Testis (tissue), 2 donors: ENCODE data around the gene SCAMP2.

ENCODE experiments used
- POLR2A ChIP-seq: fragments of 450-650 bp; IDR thresholded peaks from one replicate; pipeline ENCODE4 v1.6.1; 2017; ENCODE audit warnings: antibody characterized with exemption, mild to moderate bottlenecking, moderate library complexity
- TF ChIP-seq, protein P1 (sequence below), 3 experiments: fragments of 450-650 bp in 2 of 3; fragments of 200-600 bp in 1 of 3; sonication (generic) in 1 of 3; IDR thresholded peaks; one replicate each; pipeline ENCODE4 v1.5.1; 2016 to 2019; ENCODE audit warnings: antibody characterized with exemption in 3 of 3, mild to moderate bottlenecking in 2 of 3, moderate library complexity in 1 of 3

DNA sequence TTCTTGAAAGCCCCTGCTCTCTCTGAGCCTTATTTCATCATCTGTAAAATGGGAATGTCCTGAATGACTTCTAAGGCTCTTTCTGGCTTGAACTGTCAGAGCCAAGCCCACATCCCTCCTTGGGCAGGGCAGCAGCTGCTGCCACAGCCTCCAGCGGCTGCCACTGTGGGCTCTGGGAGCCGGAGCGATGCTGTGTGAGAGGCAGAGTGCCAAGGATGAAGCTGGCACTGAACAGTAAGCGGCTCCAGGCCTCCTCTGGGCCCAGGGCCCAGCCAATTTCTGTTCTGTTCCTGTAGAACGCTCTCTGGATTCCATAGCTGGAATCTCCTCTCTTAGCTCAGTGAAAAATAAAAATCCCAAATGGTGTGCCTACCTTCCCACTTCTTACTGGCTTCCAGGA, 42.3 kb downstream of the SCAMP2 start:
- TF ChIP-seq, protein P1, sequence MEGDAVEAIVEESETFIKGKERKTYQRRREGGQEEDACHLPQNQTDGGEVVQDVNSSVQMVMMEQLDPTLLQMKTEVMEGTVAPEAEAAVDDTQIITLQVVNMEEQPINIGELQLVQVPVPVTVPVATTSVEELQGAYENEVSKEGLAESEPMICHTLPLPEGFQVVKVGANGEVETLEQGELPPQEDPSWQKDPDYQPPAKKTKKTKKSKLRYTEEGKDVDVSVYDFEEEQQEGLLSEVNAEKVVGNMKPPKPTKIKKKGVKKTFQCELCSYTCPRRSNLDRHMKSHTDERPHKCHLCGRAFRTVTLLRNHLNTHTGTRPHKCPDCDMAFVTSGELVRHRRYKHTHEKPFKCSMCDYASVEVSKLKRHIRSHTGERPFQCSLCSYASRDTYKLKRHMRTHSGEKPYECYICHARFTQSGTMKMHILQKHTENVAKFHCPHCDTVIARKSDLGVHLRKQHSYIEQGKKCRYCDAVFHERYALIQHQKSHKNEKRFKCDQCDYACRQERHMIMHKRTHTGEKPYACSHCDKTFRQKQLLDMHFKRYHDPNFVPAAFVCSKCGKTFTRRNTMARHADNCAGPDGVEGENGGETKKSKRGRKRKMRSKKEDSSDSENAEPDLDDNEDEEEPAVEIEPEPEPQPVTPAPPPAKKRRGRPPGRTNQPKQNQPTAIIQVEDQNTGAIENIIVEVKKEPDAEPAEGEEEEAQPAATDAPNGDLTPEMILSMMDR (IDR thresholded peaks at IDR 0.05) = no peak
- TF ChIP-seq POLR2A = no peak
